GM20000 (cell line): ENCODE measurements around the gene ATF7IP.

Experiments
- DNase-seq: peaks from one replicate; pipeline ENCODE4 v3.0.0; 2012; ENCODE audit warnings: low spot score
- CTCF ChIP-seq: IDR thresholded peaks from 2 replicates; pipeline ENCODE4 v1.5.1; 2012; ENCODE audit warnings: mild to moderate bottlenecking, control low read depth; ENCODE audit errors: extremely low read depth, missing control alignments

Gene ATF7IP

GRCh38 chr12:14510574-14510973, 145.1 kb downstream of the ATF7IP start:
- no peak for TF ChIP-seq CTCF
- DNase-seq, result no peak

GRCh38 chr12:14514154-14514842, 148.8 kb downstream of the ATF7IP start:
- TF ChIP-seq CTCF, result no peak
- DNase-seq, result peak; percentile 21

- no peak for DNase-seq
- TF ChIP-seq CTCF, result no peak
Observed at GRCh38 chr12:14514946-14515345, 149.5 kb downstream of the ATF7IP start.

GRCh38 chr12:14521822-14522221, 156.3 kb downstream of the ATF7IP start:
- no peak for TF ChIP-seq CTCF
- no peak for DNase-seq

- DNase-seq, result no peak
Observed at GRCh38 chr12:14525964-14526363, 160.5 kb downstream of the ATF7IP start.

GRCh38 chr12:14532152-14532551, 166.7 kb downstream of the ATF7IP start:
- TF ChIP-seq CTCF, result no peak
- DNase-seq, result no peak

More at GRCh38 chr12:14525964-14526363, 160.5 kb downstream of the ATF7IP start:
- TF ChIP-seq CTCF, result no peak

GRCh38 chr12:14537088-14537487, 171.6 kb downstream of the ATF7IP start:
- DNase-seq, result no peak
- TF ChIP-seq CTCF, result no peak
